ENCODE measurements around the gene SLC38A5.

The SLC38A5 gene

DNA sequence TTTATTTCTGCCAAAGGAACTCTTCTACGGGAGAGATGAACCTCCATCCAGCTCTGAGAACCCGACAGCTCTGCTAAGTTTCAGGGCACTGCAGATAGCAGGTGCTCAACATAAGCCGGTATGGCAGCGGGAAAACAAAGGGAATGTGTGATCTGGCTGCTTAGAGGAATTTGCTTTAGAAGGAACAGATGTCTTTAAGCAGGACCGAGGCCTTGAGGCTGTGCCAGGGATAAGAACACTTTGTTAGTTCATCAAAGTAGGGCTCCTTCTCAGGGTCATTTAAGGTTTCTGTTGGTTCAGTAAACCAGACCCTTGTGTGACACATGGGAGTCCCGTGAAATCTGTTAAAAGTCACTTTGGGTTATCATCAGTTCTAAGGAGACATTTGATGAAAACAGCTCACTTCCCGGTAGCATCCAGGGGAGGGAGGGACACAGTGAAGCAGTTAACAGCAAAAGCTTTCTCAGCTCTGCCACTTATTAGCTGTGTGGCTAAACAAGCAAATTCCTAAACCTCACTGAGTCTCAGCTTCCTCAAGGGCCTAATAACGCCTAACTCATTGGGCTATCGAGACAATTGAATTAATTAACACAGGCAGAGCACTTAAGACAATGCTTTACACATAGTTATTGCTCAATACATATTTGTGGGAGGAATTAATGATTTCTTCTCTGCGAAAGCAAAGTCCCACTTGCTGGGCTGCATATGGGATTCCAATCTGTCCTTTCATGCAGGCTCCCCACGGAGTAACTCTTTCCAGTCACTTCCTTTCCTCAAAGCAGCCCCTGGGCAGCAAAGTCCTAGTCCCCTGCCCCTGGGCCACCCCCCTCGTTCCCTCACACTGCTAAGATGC is 3.0 kb upstream of the SLC38A5 start:
- peaks cover 6% of the 10 kb centered on the region for H3K36me3 Mint-ChIP-seq (ENCODE audit: insufficient read depth)
- H3K9me3 Mint-ChIP-seq: no peaks in the 10 kb centered on the region
- no peak overlapping the region for H3K4me3 Mint-ChIP-seq

DNA sequence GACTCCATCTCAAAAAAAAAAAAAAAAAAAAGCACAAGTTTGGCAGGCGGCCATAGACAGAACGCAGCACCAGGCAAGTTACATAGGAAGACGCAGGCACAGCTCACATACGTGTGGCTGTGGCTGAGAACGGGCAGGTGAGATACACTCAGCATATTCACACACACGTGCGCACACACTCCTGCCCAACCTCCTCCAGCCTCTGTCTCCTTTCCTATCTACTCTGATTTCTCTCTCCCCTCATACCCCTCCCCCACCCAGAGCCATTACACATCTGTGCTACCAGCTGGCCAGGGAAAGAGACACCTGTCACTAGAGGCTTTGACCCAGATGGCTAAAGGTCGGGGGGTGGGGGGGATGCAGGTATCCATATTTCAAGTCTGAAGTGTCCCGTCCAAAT is 2.2 kb upstream of the SLC38A5 start:
- H3K27ac Mint-ChIP-seq (ENCODE audit: low read depth): no peak overlapping the region
- no peak for ATAC-seq (replicated peaks; ENCODE audit: extremely low read depth, poor library complexity, severe bottlenecking)
- H3K36me3 Mint-ChIP-seq (ENCODE audit: insufficient read depth): peaks cover 6% of the 10 kb centered on the region
- peaks cover 36% of the 10 kb centered on the region for H3K4me1 Mint-ChIP-seq
- no peak for DNase-seq (ENCODE audit: low spot score in 2 of 2)
- H3K27me3 Mint-ChIP-seq: no peaks in the 10 kb centered on the region
- H3K4me3 Mint-ChIP-seq: no peak overlapping the region
- no peaks in the 10 kb centered on the region for H3K9me3 Mint-ChIP-seq

More for the DNA sequence above, 3.0 kb upstream of the SLC38A5 start:
- Mint-ChIP-seq H3K4me1 (peaks cover 35% of the 10 kb centered on the region), H3K27ac (ENCODE audit: low read depth) (no peak overlapping the region), H3K27me3 (no peaks in the 10 kb centered on the region)
- no peak for ATAC-seq (replicated peaks; ENCODE audit: extremely low read depth, poor library complexity, severe bottlenecking)
- DNase-seq (ENCODE audit: low spot score in 2 of 2): no peak

- peaks cover 36% of the 10 kb centered on the region for H3K4me1 Mint-ChIP-seq
- H3K27me3 Mint-ChIP-seq: no peaks in the 10 kb centered on the region
- no peak for ATAC-seq (replicated peaks; ENCODE audit: extremely low read depth, poor library complexity, severe bottlenecking)
- H3K27ac Mint-ChIP-seq (ENCODE audit: low read depth): no peak overlapping the region
- DNase-seq (ENCODE audit: low spot score in 2 of 2): no peak
- H3K36me3 Mint-ChIP-seq (ENCODE audit: insufficient read depth): peaks cover 3% of the 10 kb centered on the region
- H3K4me3 Mint-ChIP-seq: no peak overlapping the region
- no peaks in the 10 kb centered on the region for H3K9me3 Mint-ChIP-seq
These were observed 1.4 kb upstream of the SLC38A5 start for GRCh38 chrX:48471504-48471903.

GRCh38 chrX:48470833-48471118 is 716 bp upstream of the SLC38A5 start:
- H3K4me1 Mint-ChIP-seq: peaks cover 36% of the 10 kb centered on the region
- no peaks in the 10 kb centered on the region for H3K27me3 Mint-ChIP-seq
- H3K27ac Mint-ChIP-seq (ENCODE audit: low read depth): no peak overlapping the region
- ATAC-seq (replicated peaks; ENCODE audit: extremely low read depth, poor library complexity, severe bottlenecking): no peak
- H3K36me3 Mint-ChIP-seq (ENCODE audit: insufficient read depth): no peaks in the 10 kb centered on the region
- no peaks in the 10 kb centered on the region for H3K9me3 Mint-ChIP-seq
- H3K4me3 Mint-ChIP-seq: no peak overlapping the region
- no peak for DNase-seq (ENCODE audit: low spot score in 2 of 2)

GRCh38 chrX:48468693-48469691 is 1.1 kb downstream of the SLC38A5 start:
- peak overlapping the region; percentile 91 for H3K4me3 Mint-ChIP-seq
- H3K36me3 Mint-ChIP-seq (ENCODE audit: insufficient read depth): peaks cover 2% of the 10 kb centered on the region
- H3K9me3 Mint-ChIP-seq: no peaks in the 10 kb centered on the region
- no peaks in the 10 kb centered on the region for H3K27me3 Mint-ChIP-seq
- peak overlapping the region; percentile 91 for H3K27ac Mint-ChIP-seq (ENCODE audit: low read depth)
- DNase-seq (ENCODE audit: low spot score in 2 of 2): no peak
- H3K4me1 Mint-ChIP-seq: peaks cover 46% of the 10 kb centered on the region
- peak; percentile 36 for ATAC-seq (replicated peaks; ENCODE audit: extremely low read depth, poor library complexity, severe bottlenecking)

- Mint-ChIP-seq H3K4me1 (peaks cover 46% of the 10 kb centered on the region), H3K27ac (ENCODE audit: low read depth) (peak overlapping the region; percentile 91), H3K4me3 (peak overlapping the region; percentile 91), H3K36me3 (ENCODE audit: insufficient read depth) (peaks cover 4% of the 10 kb centered on the region), H3K27me3 (no peaks in the 10 kb centered on the region), H3K9me3 (no peaks in the 10 kb centered on the region)
- DNase-seq (ENCODE audit: low spot score in 2 of 2): no peak
- peak; percentile 32 for ATAC-seq (replicated peaks; ENCODE audit: extremely low read depth, poor library complexity, severe bottlenecking)
These were observed 1.8 kb downstream of the SLC38A5 start for GRCh38 chrX:48468247-48468671.

GRCh38 chrX:48467281-48467761 is 2.7 kb downstream of the SLC38A5 start:
- Mint-ChIP-seq H3K4me3 (peak overlapping the region; percentile 91), H3K9me3 (no peaks in the 10 kb centered on the region), H3K4me1 (peaks cover 46% of the 10 kb centered on the region), H3K36me3 (ENCODE audit: insufficient read depth) (peaks cover 6% of the 10 kb centered on the region), H3K27ac (ENCODE audit: low read depth) (peak overlapping the region; percentile 91), H3K27me3 (no peaks in the 10 kb centered on the region)
- ATAC-seq (replicated peaks; ENCODE audit: extremely low read depth, poor library complexity, severe bottlenecking) (no peak), DNase-seq (ENCODE audit: low spot score in 2 of 2) (no peak)

DNA sequence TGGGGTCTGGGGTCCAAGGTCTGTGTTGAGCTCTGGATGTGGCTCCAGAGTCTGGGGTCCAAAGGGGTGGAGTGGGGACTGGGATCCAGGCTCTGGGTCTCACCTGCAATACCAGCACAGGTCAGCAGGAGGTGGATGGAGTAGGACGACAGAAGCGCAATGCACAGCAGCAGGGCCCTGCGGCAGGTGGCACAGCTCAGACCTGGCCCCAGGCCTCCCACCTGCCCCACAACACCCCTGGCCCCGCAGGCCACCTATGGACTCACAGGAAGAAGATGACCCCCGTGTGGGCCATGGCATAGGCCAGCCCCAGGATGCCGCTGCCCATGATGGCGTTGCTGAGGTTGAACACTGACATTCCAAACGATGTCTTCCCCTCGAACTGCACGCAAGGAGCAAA is 3.4 kb downstream of the SLC38A5 start:
- ATAC-seq (replicated peaks; ENCODE audit: extremely low read depth, poor library complexity, severe bottlenecking): no peak

GRCh38 chrX:48465336-48465933 is 4.6 kb downstream of the SLC38A5 start:
- ATAC-seq (replicated peaks; ENCODE audit: extremely low read depth, poor library complexity, severe bottlenecking): no peak
- no peak overlapping the region for H3K27ac Mint-ChIP-seq (ENCODE audit: low read depth)
- H3K36me3 Mint-ChIP-seq (ENCODE audit: insufficient read depth): peaks cover 7% of the 10 kb centered on the region
- DNase-seq (ENCODE audit: low spot score in 2 of 2): no peak
- no peak overlapping the region for H3K4me3 Mint-ChIP-seq
- no peaks in the 10 kb centered on the region for H3K9me3 Mint-ChIP-seq
- no peaks in the 10 kb centered on the region for H3K27me3 Mint-ChIP-seq
- H3K4me1 Mint-ChIP-seq: peaks cover 46% of the 10 kb centered on the region

More for the DNA sequence above, 3.4 kb downstream of the SLC38A5 start:
- H3K27ac Mint-ChIP-seq (ENCODE audit: low read depth): no peak overlapping the region
- H3K27me3 Mint-ChIP-seq: no peaks in the 10 kb centered on the region
- peaks cover 7% of the 10 kb centered on the region for H3K36me3 Mint-ChIP-seq (ENCODE audit: insufficient read depth)
- no peak for DNase-seq (ENCODE audit: low spot score in 2 of 2)
- peak overlapping the region; percentile 91 for H3K4me3 Mint-ChIP-seq
- H3K9me3 Mint-ChIP-seq: no peaks in the 10 kb centered on the region
- H3K4me1 Mint-ChIP-seq: peaks cover 46% of the 10 kb centered on the region

DNA sequence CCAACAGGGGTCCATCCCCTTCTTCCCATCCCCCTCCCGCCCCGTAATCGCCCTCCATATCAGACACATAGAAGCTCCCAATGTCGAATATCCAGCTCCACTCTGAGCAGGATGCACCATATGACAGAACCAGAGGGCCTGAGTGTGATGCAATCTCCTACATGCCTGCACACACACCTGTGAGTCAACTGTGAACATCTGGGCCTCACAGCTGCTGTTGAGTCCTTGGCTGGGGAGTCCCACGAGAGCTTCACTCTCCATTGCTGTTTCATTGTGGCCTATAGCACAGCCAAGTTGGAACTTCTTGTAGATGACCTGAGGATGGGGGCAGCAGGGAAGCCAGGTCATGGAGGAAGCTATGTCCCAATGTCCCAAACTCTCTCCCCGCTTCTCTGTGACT is 8.2 kb downstream of the SLC38A5 start:
- no peak for ATAC-seq (replicated peaks; ENCODE audit: extremely low read depth, poor library complexity, severe bottlenecking)

DNA sequence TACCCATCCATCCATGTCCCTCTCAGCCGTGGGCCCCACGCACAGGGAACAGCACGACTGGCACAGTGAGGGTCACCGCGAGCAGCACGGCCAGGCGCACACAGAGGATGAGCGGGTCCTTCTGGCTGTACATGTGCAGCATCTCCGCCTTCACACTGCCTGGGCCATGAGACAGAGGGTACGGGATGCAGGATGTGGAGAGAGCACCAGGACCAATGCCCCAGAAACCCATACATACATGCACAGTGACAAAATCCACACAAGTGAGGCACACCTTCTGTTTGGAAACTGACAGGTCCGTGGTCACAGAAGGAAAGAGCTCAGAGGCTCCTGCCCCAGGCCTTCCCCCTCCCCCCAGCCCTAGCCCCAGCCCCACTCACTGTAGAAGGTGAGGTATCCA is 9.5 kb downstream of the SLC38A5 start:
- no peaks in the 10 kb centered on the region for H3K27me3 Mint-ChIP-seq
- DNase-seq (ENCODE audit: low spot score in 2 of 2) (no peak), ATAC-seq (replicated peaks; ENCODE audit: extremely low read depth, poor library complexity, severe bottlenecking) (no peak)
- peaks cover 8% of the 10 kb centered on the region for H3K4me1 Mint-ChIP-seq
- peaks cover 9% of the 10 kb centered on the region for H3K36me3 Mint-ChIP-seq (ENCODE audit: insufficient read depth)
- H3K4me3 Mint-ChIP-seq: no peak overlapping the region
- no peak overlapping the region for H3K27ac Mint-ChIP-seq (ENCODE audit: low read depth)
- no peaks in the 10 kb centered on the region for H3K9me3 Mint-ChIP-seq

More for the DNA sequence above, 8.2 kb downstream of the SLC38A5 start:
- H3K9me3 Mint-ChIP-seq: no peaks in the 10 kb centered on the region
- no peak overlapping the region for H3K27ac Mint-ChIP-seq (ENCODE audit: low read depth)
- H3K4me3 Mint-ChIP-seq: no peak overlapping the region
- no peak for DNase-seq (ENCODE audit: low spot score in 2 of 2)
- H3K27me3 Mint-ChIP-seq: no peaks in the 10 kb centered on the region
- H3K4me1 Mint-ChIP-seq: peaks cover 16% of the 10 kb centered on the region
- peaks cover 9% of the 10 kb centered on the region for H3K36me3 Mint-ChIP-seq (ENCODE audit: insufficient read depth)

DNA sequence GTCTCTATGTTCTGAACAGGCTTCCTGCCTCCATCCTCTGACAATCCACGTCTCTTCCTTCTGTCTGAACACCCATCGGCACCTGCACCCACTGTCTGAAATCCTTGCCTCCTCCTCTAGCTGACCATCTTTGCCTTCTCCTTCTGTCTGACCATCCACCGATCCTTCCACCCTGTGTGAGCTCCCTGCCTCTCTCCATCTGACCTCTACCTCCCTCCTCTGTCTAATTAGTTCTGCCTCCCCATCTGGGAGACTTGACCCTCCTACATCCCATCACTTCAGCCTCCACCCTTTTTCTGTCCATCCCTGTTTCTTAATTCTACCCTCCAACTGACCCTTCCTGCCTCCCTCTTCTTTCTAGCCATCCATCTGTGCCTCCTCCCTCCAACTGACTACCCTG is 10.0 kb downstream of the SLC38A5 start:
- ATAC-seq (replicated peaks; ENCODE audit: extremely low read depth, poor library complexity, severe bottlenecking): no peak
- Mint-ChIP-seq H3K27me3 (no peaks in the 10 kb centered on the region), H3K36me3 (ENCODE audit: insufficient read depth) (peaks cover 8% of the 10 kb centered on the region), H3K4me3 (no peak overlapping the region), H3K9me3 (no peaks in the 10 kb centered on the region), H3K4me1 (peaks cover 2% of the 10 kb centered on the region), H3K27ac (ENCODE audit: low read depth) (no peak overlapping the region)
- no peak for DNase-seq (ENCODE audit: low spot score in 2 of 2)
